HEK293T (cell line): ENCODE measurements around the gene ZGPAT.

Experiments
- ARNT ChIP-seq: fragments of 450-650 bp; IDR thresholded peaks from 2 replicates; pipeline ENCODE4 v1.6.1; 2017; ENCODE audit warnings: mild to moderate bottlenecking
- CTBP1 ChIP-seq: fragments of 450-650 bp; IDR thresholded peaks from 2 replicates; pipeline ENCODE4 v1.6.1; 2016; ENCODE audit warnings: borderline replicate concordance
- ELF4 ChIP-seq: fragments of 450-650 bp; IDR thresholded peaks from 2 replicates; pipeline ENCODE4 v1.6.1; 2017; ENCODE audit warnings: antibody characterized with exemption
- FOXK2 ChIP-seq: fragments of 450-650 bp; IDR thresholded peaks from 2 replicates; pipeline ENCODE4 v1.6.1; 2016; ENCODE audit warnings: mild to moderate bottlenecking
- FOXM1 ChIP-seq: fragments of 450-650 bp; IDR thresholded peaks from 2 replicates; pipeline ENCODE4 v1.6.1; 2017; ENCODE audit warnings: mild to moderate bottlenecking, borderline replicate concordance
- SP1 ChIP-seq: fragments of 450-650 bp; IDR thresholded peaks from 2 replicates; pipeline ENCODE4 v1.6.1; 2017
- TARDBP ChIP-seq: fragments of 450-650 bp; IDR thresholded peaks from 2 replicates; pipeline ENCODE4 v1.6.1; 2016
- ZNF384 ChIP-seq: fragments of 450-650 bp; IDR thresholded peaks from 2 replicates; pipeline ENCODE4 v1.6.1; 2016

DNA sequence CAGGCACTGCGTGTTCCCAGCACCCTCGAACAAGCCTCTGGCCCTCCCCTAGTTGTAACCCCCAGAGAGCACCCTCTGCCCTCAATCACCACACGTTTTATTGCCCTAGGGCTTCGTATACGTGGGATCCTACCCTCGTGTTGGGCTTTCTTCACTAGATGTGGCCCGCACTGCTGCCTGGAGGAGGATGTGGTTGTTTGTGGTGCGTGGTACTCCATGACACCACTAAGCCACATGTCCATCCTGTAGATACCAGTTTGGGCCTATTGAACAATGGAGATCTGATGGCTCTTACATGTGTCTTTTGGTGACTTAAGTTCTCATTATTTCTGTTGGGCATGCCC, 48.8 kb downstream of the ZGPAT start:
- TF ChIP-seq ARNT (no peak), ELF4 (no peak), TARDBP (no peak), SP1 (no peak), CTBP1 (no peak), FOXK2 (no peak), ZNF384 (no peak), FOXM1 (no peak)
